Ramos (cell line): Measurements from ENCODE around the gene ERBB4.

Experiments
- in situ Hi-C: fragments of 300-500 bp; cut with MboI; formaldehyde crosslinking; loops from one replicate; pipeline ENCODE4 v1.14.3; 2022; ENCODE audit warnings: low sequenced_read_pairs; ENCODE audit not compliant: unreplicated experiment

ERBB4 gene

GRCh38 chr2:212379103-212379502 lies 159.5 kb downstream of the ERBB4 start:
- in situ Hi-C loops = no loop called here

- in situ Hi-C loops = no loop called here
These were observed 171.2 kb downstream of the ERBB4 start for GRCh38 chr2:212367431-212367830.

- in situ Hi-C loops = no loop called here
These were observed 174.3 kb downstream of the ERBB4 start for GRCh38 chr2:212364112-212364985.

- in situ Hi-C loops = no loop called here
These were observed 177.3 kb downstream of the ERBB4 start for GRCh38 chr2:212361174-212361756.

GRCh38 chr2:212360068-212360460 lies 178.5 kb downstream of the ERBB4 start:
- in situ Hi-C loops = no loop called here

GRCh38 chr2:212359425-212360067 lies 179.1 kb downstream of the ERBB4 start:
- in situ Hi-C loops = no loop called here

- in situ Hi-C loops = no loop called here
These were observed 181.0 kb downstream of the ERBB4 start for GRCh38 chr2:212357606-212358005.

GRCh38 chr2:212354382-212354781 lies 184.2 kb downstream of the ERBB4 start:
- in situ Hi-C loops = no loop called here

- in situ Hi-C loops = no loop called here
These were observed 190.1 kb downstream of the ERBB4 start for GRCh38 chr2:212348501-212348900.

GRCh38 chr2:212346865-212347264 lies 191.7 kb downstream of the ERBB4 start:
- in situ Hi-C loops = no loop called here

GRCh38 chr2:212345966-212346365 lies 192.6 kb downstream of the ERBB4 start:
- in situ Hi-C loops = no loop called here

GRCh38 chr2:212344131-212344530 lies 194.5 kb downstream of the ERBB4 start:
- in situ Hi-C loops = no loop called here

- in situ Hi-C loops = no loop called here
These were observed 195.4 kb downstream of the ERBB4 start for GRCh38 chr2:212343167-212343566.

- in situ Hi-C loops = no loop called here
These were observed 200.9 kb downstream of the ERBB4 start for GRCh38 chr2:212337486-212338343.

GRCh38 chr2:212337036-212337435 lies 201.6 kb downstream of the ERBB4 start:
- in situ Hi-C loops = no loop called here

GRCh38 chr2:212330263-212330662 lies 208.3 kb downstream of the ERBB4 start:
- in situ Hi-C loops = no loop called here

- in situ Hi-C loops = no loop called here
These were observed 209.7 kb downstream of the ERBB4 start for GRCh38 chr2:212328712-212329496.

GRCh38 chr2:212328136-212328535 lies 210.5 kb downstream of the ERBB4 start:
- in situ Hi-C loops = no loop called here

- in situ Hi-C loops = no loop called here
These were observed 211.3 kb downstream of the ERBB4 start for GRCh38 chr2:212327171-212327809.
